ENCODE results near the gene RGS10. TPM values are rescaled to one million over a fixed set of nuclear protein-coding genes. Genes with fewer than 3 reads are reported as not detected.

The RGS10 gene
- total RNA-seq, 2 donors from 2014 or later, result 4.3 to 7.5 TPM

- H3K27me3 ChIP-seq (ENCODE audit: control insufficient read depth, insufficient read depth, low read length, poor library complexity, severe bottlenecking), result no peaks in the 10 kb centered on the region
- H3K9me3 ChIP-seq (ENCODE audit: control insufficient read depth, low read length), result no peaks in the 10 kb centered on the region
- no peak overlapping the region for H3K4me3 Mint-ChIP-seq
- no peak overlapping the region for H3K27ac ChIP-seq (ENCODE audit: low read depth, low read length)
- no peak for DNase-seq
- peaks cover 3% of the 10 kb centered on the region for H3K4me1 Mint-ChIP-seq
- H3K27me3 Mint-ChIP-seq (ENCODE audit: insufficient read depth), result peaks cover 6% of the 10 kb centered on the region
- H3K27ac Mint-ChIP-seq, result no peak overlapping the region
- 89 to 94% methylated on average over 12 of the region's 12 CpGs for WGBS, 2 experiments (ENCODE audit: insufficient coverage in 1 of 2, insufficient read length in 1 of 2)
- no peaks in the 10 kb centered on the region for H3K36me3 Mint-ChIP-seq (ENCODE audit: low read depth)
- H3K9ac ChIP-seq (ENCODE audit: extremely low read depth, low read length, poor library complexity, severe bottlenecking), result no peak overlapping the region
- H3K9me3 Mint-ChIP-seq, result no peaks in the 10 kb centered on the region
- no peaks in the 10 kb centered on the region for H3K36me3 ChIP-seq (ENCODE audit: control insufficient read depth, insufficient read depth, low read length)
- no peak for TF ChIP-seq CTCF (conservative IDR thresholded peaks at IDR 0.05)
- H3K4me1 ChIP-seq (ENCODE audit: control insufficient read depth, insufficient read depth, low read length), result no peaks in the 10 kb centered on the region
- H3K4me3 ChIP-seq (ENCODE audit: low read length), result no peak overlapping the region
Observed at GRCh38 chr10:119505131-119505551, 37.4 kb downstream of the RGS10 start.

- Histone ChIP-seq H3K9ac (ENCODE audit: extremely low read depth, low read length, poor library complexity, severe bottlenecking) (no peak overlapping the region), H3K4me1 (ENCODE audit: control insufficient read depth, insufficient read depth, low read length) (no peaks in the 10 kb centered on the region), H3K9me3 (ENCODE audit: control insufficient read depth, low read length) (no peaks in the 10 kb centered on the region), H3K36me3 (ENCODE audit: control insufficient read depth, insufficient read depth, low read length) (no peaks in the 10 kb centered on the region), H3K27me3 (ENCODE audit: control insufficient read depth, insufficient read depth, low read length, poor library complexity, severe bottlenecking) (no peaks in the 10 kb centered on the region), H3K27ac (ENCODE audit: low read depth, low read length) (no peak overlapping the region), H3K4me3 (ENCODE audit: low read length) (no peak overlapping the region)
- Mint-ChIP-seq H3K36me3 (ENCODE audit: low read depth) (no peaks in the 10 kb centered on the region), H3K27me3 (ENCODE audit: insufficient read depth) (peaks cover 6% of the 10 kb centered on the region), H3K27ac (no peak overlapping the region), H3K4me1 (peaks cover 3% of the 10 kb centered on the region), H3K4me3 (no peak overlapping the region), H3K9me3 (no peaks in the 10 kb centered on the region)
- TF ChIP-seq CTCF (conservative IDR thresholded peaks at IDR 0.05), result no peak
- 94 to 98% methylated on average over 9 to 10 of the region's 10 CpGs for WGBS, 2 experiments (ENCODE audit: insufficient coverage in 1 of 2, insufficient read length in 1 of 2)
- DNase-seq, result no peak
Observed at GRCh38 chr10:119504651-119505050, 37.9 kb downstream of the RGS10 start.

GRCh38 chr10:119503821-119504220, 38.7 kb downstream of the RGS10 start:
- no peaks in the 10 kb centered on the region for H3K9me3 Mint-ChIP-seq
- no peaks in the 10 kb centered on the region for H3K36me3 Mint-ChIP-seq (ENCODE audit: low read depth)
- no peak overlapping the region for H3K9ac ChIP-seq (ENCODE audit: extremely low read depth, low read length, poor library complexity, severe bottlenecking)
- peaks cover 3% of the 10 kb centered on the region for H3K4me1 Mint-ChIP-seq
- 92% methylated on average over 5 of the region's 5 CpGs; no CpG with 5 or more reads in 1 of the 2 experiments for WGBS, 2 experiments (ENCODE audit: insufficient coverage in 1 of 2, insufficient read length in 1 of 2)
- H3K4me3 ChIP-seq (ENCODE audit: low read length), result no peak overlapping the region
- no peak for TF ChIP-seq CTCF (conservative IDR thresholded peaks at IDR 0.05)
- H3K27me3 Mint-ChIP-seq (ENCODE audit: insufficient read depth), result peaks cover 6% of the 10 kb centered on the region
- no peak for DNase-seq
- H3K27ac ChIP-seq (ENCODE audit: low read depth, low read length), result no peak overlapping the region
- no peaks in the 10 kb centered on the region for H3K27me3 ChIP-seq (ENCODE audit: control insufficient read depth, insufficient read depth, low read length, poor library complexity, severe bottlenecking)
- H3K27ac Mint-ChIP-seq, result no peak overlapping the region
- no peaks in the 10 kb centered on the region for H3K9me3 ChIP-seq (ENCODE audit: control insufficient read depth, low read length)
- no peak overlapping the region for H3K4me3 Mint-ChIP-seq
- H3K36me3 ChIP-seq (ENCODE audit: control insufficient read depth, insufficient read depth, low read length), result no peaks in the 10 kb centered on the region
- H3K4me1 ChIP-seq (ENCODE audit: control insufficient read depth, insufficient read depth, low read length), result peaks cover 2% of the 10 kb centered on the region

Measured in endodermal cell (in vitro differentiated cells).